ENCODE measurements around the gene HAUS1.
A peak's percentile ranks its signal among the peaks of the same experiment; 100 is the strongest.

The HAUS1 gene

DNA sequence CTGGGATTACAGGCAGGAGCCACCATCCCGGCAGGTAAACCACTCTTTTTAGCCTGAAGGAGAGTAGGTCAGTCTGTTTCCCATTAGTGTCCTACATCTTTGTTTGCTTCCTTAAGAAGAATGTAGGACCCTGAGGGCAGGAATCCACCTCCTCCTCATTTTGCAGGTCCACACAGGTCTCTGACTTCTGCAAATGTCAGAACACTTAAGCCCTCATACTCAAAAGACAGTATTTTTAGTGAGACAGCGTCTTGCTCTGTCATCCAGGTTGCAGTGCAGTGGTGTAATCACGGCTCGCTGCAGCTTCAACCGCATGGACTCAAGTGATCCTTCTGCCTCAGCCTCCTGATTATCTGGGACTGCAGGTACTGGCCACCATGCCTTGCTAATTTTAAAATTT lies 41.4 kb upstream of the HAUS1 start:
- peaks cover 5 to 16% (median 10%) of the 10 kb centered on the region in 4 experiments for H3K4me1 ChIP-seq (ENCODE audit: control extremely low read depth in 1 of 4, control insufficient read depth in 4 of 4, insufficient read depth in 4 of 4, low read length in 3 of 4)
- CTCF ChIA-PET: interaction anchor here (1.0 kb wide), 1 partner anchor 11 kb away, joined by 4 read pairs; no protein-coding TSS in a partner anchor
- POLR2A ChIA-PET: no interaction called here
- WGBS (ENCODE audit: insufficient coverage): 96% methylated on average over 5 of the region's 5 CpGs
- no peak for DNase-seq
- no peak overlapping the region for H3K27ac ChIP-seq (ENCODE audit: insufficient read depth in 1 of 2, low read depth in 1 of 2, low read length in 2 of 2, poor library complexity in 1 of 2, severe bottlenecking in 2 of 2)
- H3K27me3 ChIP-seq (replicated peaks in 2 of 5; ENCODE audit: control insufficient read depth in 4 of 5, insufficient read depth in 5 of 5, low read length in 4 of 5): no peaks in the 10 kb centered on the region
- no peaks in the 10 kb centered on the region for H3K9me3 ChIP-seq (ENCODE audit: control extremely low read depth in 1 of 5, control insufficient read depth in 4 of 5, insufficient read depth in 2 of 5, low read depth in 1 of 5, low read length in 4 of 5)
- H3K36me3 ChIP-seq (ENCODE audit: control insufficient read depth in 4 of 4, insufficient read depth in 4 of 4, low read length in 3 of 4): no peaks in the 10 kb centered on the region
- H3K4me3 ChIP-seq (ENCODE audit: control insufficient read depth in 1 of 7, extremely low read depth in 1 of 7, insufficient read depth in 4 of 7, low read depth in 2 of 7, low read length in 6 of 7): no peak overlapping the region

DNA sequence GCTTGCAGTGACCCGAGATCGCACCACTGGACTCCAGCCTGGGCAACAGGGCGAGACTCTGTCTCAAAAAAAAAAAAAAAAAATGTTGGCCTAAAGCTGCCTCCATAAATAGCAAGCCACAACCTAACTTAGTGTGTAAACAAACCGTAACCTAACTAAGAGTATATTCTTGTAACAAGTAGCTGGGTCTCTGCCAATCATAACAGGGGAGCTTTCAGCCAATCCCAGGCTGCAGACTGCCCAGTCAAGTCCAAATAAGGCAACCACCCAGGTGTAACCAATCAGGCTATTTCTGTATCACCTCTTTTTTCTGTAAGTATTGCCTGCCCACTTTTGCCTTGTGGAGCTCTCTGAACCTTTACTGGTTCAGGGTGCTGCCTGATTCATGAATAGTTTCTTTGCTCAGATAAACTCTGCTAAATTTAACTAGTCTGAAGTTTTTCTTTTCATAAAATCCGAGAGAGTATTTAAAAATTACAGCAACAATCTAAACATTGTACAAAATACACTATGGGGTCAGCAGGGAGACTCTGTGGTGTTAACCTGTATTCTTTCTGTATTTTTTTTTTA lies 36.7 kb upstream of the HAUS1 start:
- 86% methylated on average over 1 of the region's 5 CpGs for WGBS (ENCODE audit: insufficient coverage)
- H3K4me3 ChIP-seq (ENCODE audit: control insufficient read depth in 1 of 7, extremely low read depth in 1 of 7, insufficient read depth in 4 of 7, low read depth in 2 of 7, low read length in 6 of 7): no peak overlapping the region
- H3K36me3 ChIP-seq (ENCODE audit: control insufficient read depth in 4 of 4, insufficient read depth in 4 of 4, low read length in 3 of 4): peaks cover 0 to 6% (median 0%) of the 10 kb centered on the region in 4 experiments
- H3K9me3 ChIP-seq (ENCODE audit: control extremely low read depth in 1 of 5, control insufficient read depth in 4 of 5, insufficient read depth in 2 of 5, low read depth in 1 of 5, low read length in 4 of 5): no peaks in the 10 kb centered on the region
- DNase-seq: no peak
- ChIA-PET CTCF (interaction anchor here (1.1 kb wide), 1 partner anchor 33 kb away, joined by 4 read pairs; no protein-coding TSS in a partner anchor), POLR2A (no interaction called here)
- no peak overlapping the region for H3K27ac ChIP-seq (ENCODE audit: insufficient read depth in 1 of 2, low read depth in 1 of 2, low read length in 2 of 2, poor library complexity in 1 of 2, severe bottlenecking in 2 of 2)
- no peaks in the 10 kb centered on the region for H3K27me3 ChIP-seq (replicated peaks in 2 of 5; ENCODE audit: control insufficient read depth in 4 of 5, insufficient read depth in 5 of 5, low read length in 4 of 5)
- H3K4me1 ChIP-seq (ENCODE audit: control extremely low read depth in 1 of 4, control insufficient read depth in 4 of 4, insufficient read depth in 4 of 4, low read length in 3 of 4): peaks cover 2 to 32% (median 27%) of the 10 kb centered on the region in 4 experiments

DNA sequence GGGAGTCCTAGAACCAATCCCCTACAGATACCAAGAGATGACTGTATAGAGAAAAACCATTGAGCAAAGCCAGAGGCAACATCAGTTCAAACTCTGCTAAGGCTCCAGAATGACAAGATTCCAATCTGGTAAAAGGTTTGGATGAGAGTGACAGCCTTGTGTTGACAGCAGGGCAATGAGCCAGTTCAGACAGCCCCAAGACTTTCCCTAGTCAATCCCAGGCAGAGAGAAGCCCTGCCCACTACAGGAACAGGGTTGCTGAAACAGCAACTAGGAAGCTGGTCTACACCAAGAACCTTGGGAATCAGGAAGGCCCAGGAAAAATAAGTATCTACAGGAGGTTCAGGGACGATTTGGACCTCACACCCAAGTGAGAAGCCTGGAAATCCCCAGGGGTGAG lies 35.4 kb upstream of the HAUS1 start:
- H3K27me3 ChIP-seq (replicated peaks in 2 of 5; ENCODE audit: control insufficient read depth in 4 of 5, insufficient read depth in 5 of 5, low read length in 4 of 5): no peaks in the 10 kb centered on the region
- H3K9me3 ChIP-seq (ENCODE audit: control extremely low read depth in 1 of 5, control insufficient read depth in 4 of 5, insufficient read depth in 2 of 5, low read depth in 1 of 5, low read length in 4 of 5): no peaks in the 10 kb centered on the region
- CTCF ChIA-PET: interaction anchor here (0.6 to 1.3 kb wide), 2 partner anchors 14 to 23 kb away, joined by 3 to 7 read pairs; no protein-coding TSS in a partner anchor
- no peak for DNase-seq
- POLR2A ChIA-PET: no interaction called here
- H3K27ac ChIP-seq (ENCODE audit: insufficient read depth in 1 of 2, low read depth in 1 of 2, low read length in 2 of 2, poor library complexity in 1 of 2, severe bottlenecking in 2 of 2): no peak overlapping the region
- WGBS (ENCODE audit: insufficient coverage): 50% methylated on average over 1 of the region's 1 CpG
- peaks cover 0 to 6% (median 0%) of the 10 kb centered on the region in 4 experiments for H3K36me3 ChIP-seq (ENCODE audit: control insufficient read depth in 4 of 4, insufficient read depth in 4 of 4, low read length in 3 of 4)
- H3K4me3 ChIP-seq (ENCODE audit: control insufficient read depth in 1 of 7, extremely low read depth in 1 of 7, insufficient read depth in 4 of 7, low read depth in 2 of 7, low read length in 6 of 7): no peak overlapping the region
- H3K4me1 ChIP-seq (ENCODE audit: control extremely low read depth in 1 of 4, control insufficient read depth in 4 of 4, insufficient read depth in 4 of 4, low read length in 3 of 4): peaks cover 2 to 41% (median 34%) of the 10 kb centered on the region in 4 experiments

DNA sequence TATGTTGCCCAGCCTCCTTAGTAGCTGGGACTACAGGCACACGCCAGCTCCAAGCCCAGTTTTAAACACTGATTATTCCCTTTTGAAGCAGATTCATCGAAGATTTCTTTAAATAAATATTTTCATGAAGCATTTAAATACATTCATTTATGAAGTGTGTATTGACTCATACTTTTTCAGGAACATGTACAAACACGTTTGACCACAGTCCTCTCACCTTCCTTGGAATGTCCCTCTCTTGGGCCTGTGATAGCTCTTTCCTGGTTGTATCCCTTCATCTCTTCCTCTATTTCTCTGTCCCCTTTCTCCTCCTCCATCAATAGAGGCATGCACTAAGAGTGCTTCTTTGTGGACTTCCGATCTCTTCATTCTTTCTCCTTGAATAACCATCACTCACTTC lies 34.7 kb upstream of the HAUS1 start:
- Histone ChIP-seq H3K27me3 (replicated peaks in 2 of 5; ENCODE audit: control insufficient read depth in 4 of 5, insufficient read depth in 5 of 5, low read length in 4 of 5) (no peaks in the 10 kb centered on the region), H3K36me3 (ENCODE audit: control insufficient read depth in 4 of 4, insufficient read depth in 4 of 4, low read length in 3 of 4) (peaks cover 0 to 6% (median 0%) of the 10 kb centered on the region in 4 experiments), H3K4me3 (ENCODE audit: control insufficient read depth in 1 of 7, extremely low read depth in 1 of 7, insufficient read depth in 4 of 7, low read depth in 2 of 7, low read length in 6 of 7) (no peak overlapping the region), H3K4me1 (ENCODE audit: control extremely low read depth in 1 of 4, control insufficient read depth in 4 of 4, insufficient read depth in 4 of 4, low read length in 3 of 4) (peaks cover 2 to 41% (median 33%) of the 10 kb centered on the region in 4 experiments), H3K27ac (ENCODE audit: insufficient read depth in 1 of 2, low read depth in 1 of 2, low read length in 2 of 2, poor library complexity in 1 of 2, severe bottlenecking in 2 of 2) (no peak overlapping the region), H3K9me3 (ENCODE audit: control extremely low read depth in 1 of 5, control insufficient read depth in 4 of 5, insufficient read depth in 2 of 5, low read depth in 1 of 5, low read length in 4 of 5) (no peaks in the 10 kb centered on the region)
- 82% methylated on average over 2 of the region's 4 CpGs for WGBS (ENCODE audit: insufficient coverage)
- no peak for DNase-seq
- ChIA-PET POLR2A (no interaction called here), CTCF (interaction anchor here (0.9 to 2.3 kb wide), 5 partner anchors 9 to 137 kb away, joined by 3 to 7 read pairs (median 4); no protein-coding TSS in a partner anchor)

DNA sequence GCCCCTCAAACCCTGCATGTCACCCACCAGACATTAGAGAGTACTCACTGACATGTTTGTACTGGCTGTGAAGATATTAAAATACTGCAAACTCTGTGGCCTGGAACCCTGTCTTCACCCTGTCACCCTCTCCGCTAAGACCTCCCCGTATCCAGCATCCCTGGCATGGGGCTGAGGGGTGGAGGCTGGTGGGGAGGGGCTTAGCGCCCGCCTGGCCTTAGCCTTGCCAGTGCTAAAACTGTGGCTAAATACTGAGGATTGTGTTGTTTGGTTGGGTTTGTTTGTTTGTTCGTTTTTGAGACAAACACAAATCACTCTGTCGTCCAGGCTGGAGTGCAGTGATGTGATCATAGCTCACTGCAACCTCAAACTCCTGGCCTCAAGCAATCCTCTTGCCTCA lies 34.0 kb upstream of the HAUS1 start:
- 80% methylated on average over 1 of the region's 6 CpGs for WGBS (ENCODE audit: insufficient coverage)
- H3K36me3 ChIP-seq (ENCODE audit: control insufficient read depth in 4 of 4, insufficient read depth in 4 of 4, low read length in 3 of 4): peaks cover 0 to 6% (median 0%) of the 10 kb centered on the region in 4 experiments
- DNase-seq: peak in 2 of 3 donors; percentile 22 to 24
- peak overlapping the region in 4 of 7 experiments; percentile 75 to 92 (median 82) for H3K4me3 ChIP-seq (ENCODE audit: control insufficient read depth in 1 of 7, extremely low read depth in 1 of 7, insufficient read depth in 4 of 7, low read depth in 2 of 7, low read length in 6 of 7)
- no peaks in the 10 kb centered on the region for H3K27me3 ChIP-seq (replicated peaks in 2 of 5; ENCODE audit: control insufficient read depth in 4 of 5, insufficient read depth in 5 of 5, low read length in 4 of 5)
- peaks cover 2 to 41% (median 33%) of the 10 kb centered on the region in 4 experiments for H3K4me1 ChIP-seq (ENCODE audit: control extremely low read depth in 1 of 4, control insufficient read depth in 4 of 4, insufficient read depth in 4 of 4, low read length in 3 of 4)
- ChIA-PET CTCF (interaction anchor here (0.7 to 4.0 kb wide), 8 partner anchors 10 to 138 kb away, joined by 3 to 26 read pairs (median 4); no protein-coding TSS in a partner anchor), POLR2A (no interaction called here)
- peak overlapping the region in 1 of 2 experiments; percentile 68 for H3K27ac ChIP-seq (ENCODE audit: insufficient read depth in 1 of 2, low read depth in 1 of 2, low read length in 2 of 2, poor library complexity in 1 of 2, severe bottlenecking in 2 of 2)
- H3K9me3 ChIP-seq (ENCODE audit: control extremely low read depth in 1 of 5, control insufficient read depth in 4 of 5, insufficient read depth in 2 of 5, low read depth in 1 of 5, low read length in 4 of 5): no peaks in the 10 kb centered on the region

- DNase-seq: peak; percentile 29 to 77 (median 67)
- no peaks in the 10 kb centered on the region for H3K9me3 ChIP-seq (ENCODE audit: control extremely low read depth in 1 of 5, control insufficient read depth in 4 of 5, insufficient read depth in 2 of 5, low read depth in 1 of 5, low read length in 4 of 5)
- H3K4me3 ChIP-seq (ENCODE audit: control insufficient read depth in 1 of 7, extremely low read depth in 1 of 7, insufficient read depth in 4 of 7, low read depth in 2 of 7, low read length in 6 of 7): peak overlapping the region; percentile 75 to 92 (median 81)
- 9% methylated on average over 9 of the region's 13 CpGs for WGBS (ENCODE audit: insufficient coverage)
- H3K27ac ChIP-seq (ENCODE audit: insufficient read depth in 1 of 2, low read depth in 1 of 2, low read length in 2 of 2, poor library complexity in 1 of 2, severe bottlenecking in 2 of 2): peak overlapping the region; percentile 46 to 68
- ChIA-PET CTCF (interaction anchor here (0.6 to 4.1 kb wide), 14 partner anchors 10 to 139 kb away, joined by 3 to 27 read pairs (median 6); no protein-coding TSS in a partner anchor), POLR2A (interaction anchor here (0.6 to 0.7 kb wide), 2 partner anchors 10 to 133 kb away, joined by 3 read pairs; no protein-coding TSS in a partner anchor)
- peaks cover 2 to 41% (median 33%) of the 10 kb centered on the region in 4 experiments for H3K4me1 ChIP-seq (ENCODE audit: control extremely low read depth in 1 of 4, control insufficient read depth in 4 of 4, insufficient read depth in 4 of 4, low read length in 3 of 4)
- no peaks in the 10 kb centered on the region for H3K27me3 ChIP-seq (replicated peaks in 2 of 5; ENCODE audit: control insufficient read depth in 4 of 5, insufficient read depth in 5 of 5, low read length in 4 of 5)
- H3K36me3 ChIP-seq (ENCODE audit: control insufficient read depth in 4 of 4, insufficient read depth in 4 of 4, low read length in 3 of 4): peaks cover 0 to 6% (median 0%) of the 10 kb centered on the region in 4 experiments
Measured at GRCh38 chr18:46070815-46071652, 33.2 kb upstream of the HAUS1 start.

Data from common myeloid progenitor, CD34-positive (primary cell).